ENCODE data around the gene NEGR1. TPM values are rescaled to one million over a fixed set of nuclear protein-coding genes. Genes with fewer than 3 reads are reported as not detected.

NEGR1 gene
- total RNA-seq, 1 donor from 2014 or later: 9.1 TPM

- DNase-seq: no peak
Measured at GRCh38 chr1:72023063-72023930, 259.0 kb downstream of the NEGR1 start.

- no peak for DNase-seq
Measured at GRCh38 chr1:72018562-72018961, 263.8 kb downstream of the NEGR1 start.

GRCh38 chr1:72015006-72015405 is 267.3 kb downstream of the NEGR1 start:
- DNase-seq: no peak

- no peak for DNase-seq
Measured at GRCh38 chr1:72013161-72013560, 269.2 kb downstream of the NEGR1 start.

GRCh38 chr1:72011721-72012120 is 270.6 kb downstream of the NEGR1 start:
- DNase-seq: no peak

- no peak for DNase-seq
Measured at GRCh38 chr1:72010094-72010431, 272.3 kb downstream of the NEGR1 start.

- no peak for DNase-seq
Measured at GRCh38 chr1:72009173-72010093, 272.9 kb downstream of the NEGR1 start.

- DNase-seq: no peak
Measured at GRCh38 chr1:72007312-72007711, 275.0 kb downstream of the NEGR1 start.

GRCh38 chr1:72006092-72006491 is 276.2 kb downstream of the NEGR1 start:
- no peak for DNase-seq

GRCh38 chr1:72003092-72003491 is 279.2 kb downstream of the NEGR1 start:
- no peak for DNase-seq

- DNase-seq: no peak
Measured at GRCh38 chr1:72000809-72001208, 281.5 kb downstream of the NEGR1 start.

GRCh38 chr1:71994646-71995045 is 287.7 kb downstream of the NEGR1 start:
- no peak for DNase-seq

- no peak for DNase-seq
Measured at GRCh38 chr1:71987181-71987580, 295.2 kb downstream of the NEGR1 start.

GRCh38 chr1:71986160-71986559 is 296.2 kb downstream of the NEGR1 start:
- peak; percentile 9 for DNase-seq

- DNase-seq: no peak
Measured at GRCh38 chr1:71980556-71980955, 301.8 kb downstream of the NEGR1 start.

- no peak for DNase-seq
Measured at GRCh38 chr1:71979882-71980281, 302.5 kb downstream of the NEGR1 start.

- no peak for DNase-seq
Measured at GRCh38 chr1:71967670-71968069, 314.7 kb downstream of the NEGR1 start.

GRCh38 chr1:71964188-71964587 is 318.2 kb downstream of the NEGR1 start:
- no peak for DNase-seq

- DNase-seq: no peak
Measured at GRCh38 chr1:71956613-71957285, 325.6 kb downstream of the NEGR1 start.

- no peak for DNase-seq
Measured at GRCh38 chr1:71950579-71950978, 331.8 kb downstream of the NEGR1 start.

GRCh38 chr1:71949681-71950080 is 332.7 kb downstream of the NEGR1 start:
- DNase-seq: no peak

GRCh38 chr1:71948561-71948960 is 333.8 kb downstream of the NEGR1 start:
- DNase-seq: no peak

GRCh38 chr1:71944006-71944405 is 338.3 kb downstream of the NEGR1 start:
- no peak for DNase-seq

All from skin of body (tissue), 2 donors.